GM21529 (cell line): ENCODE measurements around the gene SLC16A10.
"Not testable (repeated sequence)": the region's sequence is repeated elsewhere in the genome, so short reads cannot be mapped to it uniquely, and the experiment has no call there.

ENCODE experiments used
- ATAC-seq: cut with Tn5 transposase; IDR thresholded peaks from one replicate; pipeline ENCODE4 v1.9.1; 2021; ENCODE audit not compliant: unreplicated experiment

SLC16A10 gene

GRCh38 chr6:111086685-111087084 lies 618 bp upstream of the SLC16A10 start:
- no peak for ATAC-seq

GRCh38 chr6:111087871-111088667 lies 766 bp downstream of the SLC16A10 start:
- peak; percentile 21 for ATAC-seq

GRCh38 chr6:111088668-111089003 lies 1.3 kb downstream of the SLC16A10 start:
- ATAC-seq, result no peak

DNA sequence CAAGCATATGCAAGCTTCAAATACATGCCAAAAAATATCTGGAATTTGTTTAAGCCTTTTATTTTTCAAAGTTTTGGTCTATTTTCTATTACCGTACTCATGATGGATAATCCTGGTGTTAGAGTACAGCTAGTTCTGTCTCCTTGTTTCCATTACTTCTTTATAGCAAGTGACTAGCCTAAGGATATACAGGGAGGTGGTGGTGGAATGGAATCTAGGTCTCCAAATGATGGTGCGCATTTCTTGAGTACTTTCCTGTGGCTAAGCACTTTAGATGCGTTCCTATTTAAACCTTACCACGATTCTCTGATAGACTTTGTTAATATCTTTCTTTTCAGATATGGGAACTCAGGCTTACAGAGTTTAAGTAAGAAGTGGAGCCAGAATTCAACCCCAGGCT lies 3.5 kb downstream of the SLC16A10 start:
- no peak for ATAC-seq

GRCh38 chr6:111091987-111092386 lies 4.7 kb downstream of the SLC16A10 start:
- ATAC-seq, result no peak

DNA sequence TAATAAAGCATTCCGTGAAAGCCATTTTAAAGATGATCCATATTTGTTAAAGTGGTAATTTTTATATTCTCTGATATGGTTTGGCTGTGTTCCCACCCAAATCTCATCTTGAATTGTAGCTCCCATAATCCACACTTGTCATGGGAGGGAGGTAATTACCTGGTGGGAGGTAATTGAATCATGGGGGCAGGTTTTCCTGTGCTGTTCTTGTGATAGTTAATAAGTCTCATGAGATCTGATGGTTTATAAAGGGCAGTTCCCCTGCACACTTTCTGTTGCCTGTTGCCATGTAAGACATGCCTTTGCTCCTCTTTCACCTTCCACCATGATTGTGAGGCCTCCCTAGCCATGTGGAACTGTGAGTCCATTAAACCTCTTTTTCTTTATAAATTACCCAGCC lies 8.2 kb downstream of the SLC16A10 start:
- ATAC-seq, result not testable (repeated sequence)

DNA sequence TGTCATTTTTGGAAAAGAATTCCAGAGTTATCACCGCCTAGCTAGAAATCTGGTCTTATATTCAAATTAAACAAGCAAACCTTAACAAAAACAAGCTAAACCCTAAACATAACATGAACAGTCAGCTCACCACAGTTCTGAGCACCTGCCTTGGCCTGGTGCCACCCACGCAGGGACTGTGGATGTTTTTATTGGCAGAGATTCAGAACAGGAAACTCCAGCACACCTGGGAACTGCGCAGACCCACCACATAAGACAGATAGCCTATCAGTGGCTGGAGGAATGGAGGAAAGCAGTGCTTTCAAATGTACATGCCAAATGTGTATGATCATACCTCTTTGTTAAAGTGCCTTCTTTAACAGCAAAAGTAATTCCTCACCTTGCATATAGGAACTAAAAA lies 8.9 kb downstream of the SLC16A10 start:
- ATAC-seq, result no peak

- no peak for ATAC-seq
These were observed 11.3 kb downstream of the SLC16A10 start for GRCh38 chr6:111098597-111098996.

GRCh38 chr6:111101987-111102386 lies 14.7 kb downstream of the SLC16A10 start:
- ATAC-seq, result no peak

GRCh38 chr6:111105578-111105977 lies 18.3 kb downstream of the SLC16A10 start:
- ATAC-seq, result no peak

- ATAC-seq, result no peak
These were observed 20.3 kb downstream of the SLC16A10 start for GRCh38 chr6:111107589-111107988.

GRCh38 chr6:111110036-111110435 lies 22.7 kb downstream of the SLC16A10 start:
- no peak for ATAC-seq

- no peak for ATAC-seq
These were observed 26.2 kb downstream of the SLC16A10 start for GRCh38 chr6:111113336-111114086.

DNA sequence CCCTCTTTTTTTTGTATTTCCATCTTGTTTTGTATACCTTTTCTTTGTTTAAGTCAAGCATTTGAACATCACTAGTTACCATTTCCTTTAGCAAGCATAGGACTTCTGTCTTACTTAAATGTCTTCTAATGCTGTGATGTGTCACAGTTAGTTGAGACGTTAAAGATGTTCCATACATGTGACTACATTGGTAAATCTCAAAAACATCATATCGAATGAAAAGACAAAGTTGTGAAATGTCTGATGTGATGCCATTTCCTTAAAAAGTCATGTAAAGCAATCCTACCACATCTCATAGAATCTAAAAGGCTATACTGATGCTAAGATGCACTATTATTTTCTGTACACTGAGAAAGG lies 26.8 kb downstream of the SLC16A10 start:
- ATAC-seq, result no peak

GRCh38 chr6:111114482-111114881 lies 27.2 kb downstream of the SLC16A10 start:
- no peak for ATAC-seq

GRCh38 chr6:111118826-111119225 lies 31.5 kb downstream of the SLC16A10 start:
- no peak for ATAC-seq

DNA sequence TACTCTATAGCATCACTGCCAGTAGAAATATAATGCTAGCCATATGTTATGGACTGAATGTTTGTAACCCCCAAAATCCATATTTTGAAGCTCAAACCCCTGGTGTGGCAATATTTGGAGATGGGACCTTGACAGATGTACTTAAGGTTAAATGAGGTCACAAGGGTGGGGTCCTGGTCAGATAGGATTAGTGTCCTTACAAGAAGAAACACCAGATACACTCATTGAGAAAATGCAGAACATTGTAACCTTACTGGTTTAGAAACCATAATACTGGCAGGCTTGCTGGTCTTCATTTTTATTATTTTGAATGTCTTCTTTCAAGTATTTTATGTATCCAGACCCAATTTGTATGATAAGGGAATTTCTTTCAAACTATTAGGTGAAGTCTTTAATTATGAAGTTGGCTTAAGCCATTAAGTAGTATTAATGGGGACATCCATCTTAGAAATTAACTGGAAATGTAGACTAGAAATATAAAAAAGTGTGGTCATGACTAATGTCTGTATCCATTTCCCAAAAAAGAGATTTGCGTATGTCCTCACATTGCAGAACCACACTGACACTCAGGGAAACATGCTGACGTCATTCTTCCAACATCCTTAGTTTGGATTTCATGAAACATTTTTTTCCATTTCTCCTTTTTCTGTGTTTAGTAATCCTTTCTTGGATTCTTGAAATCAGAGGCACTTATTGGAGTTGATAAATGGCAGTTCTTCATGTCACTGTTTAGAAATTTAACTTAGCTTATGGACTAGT lies 32.4 kb downstream of the SLC16A10 start:
- ATAC-seq, result no peak

GRCh38 chr6:111121789-111122350 lies 34.6 kb downstream of the SLC16A10 start:
- no peak for ATAC-seq

GRCh38 chr6:111122458-111123286 lies 35.4 kb downstream of the SLC16A10 start:
- no peak for ATAC-seq

GRCh38 chr6:111124406-111124805 lies 37.1 kb downstream of the SLC16A10 start:
- ATAC-seq, result no peak

- ATAC-seq, result no peak
These were observed 41.7 kb downstream of the SLC16A10 start for GRCh38 chr6:111129013-111129412.
